Keratinocyte (primary cell): ENCODE data around the gene TALDO1.

ENCODE experiments used
- CTCF ChIP-seq, 3 experiments: IDR thresholded peaks in 1 of 3; conservative IDR thresholded peaks in 1 of 3; optimal IDR thresholded peaks in 1 of 3; 2 replicates in 2 of 3; 3 replicates in 1 of 3; pipeline versions ENCODE3 to v1.5.1; 2011; ENCODE audit warnings: low read length in 3 of 3, mild to moderate bottlenecking in 3 of 3, moderate library complexity in 2 of 3, control low read depth in 1 of 3, inconsistent platforms in 1 of 3; ENCODE audit not compliant: insufficient read depth in 2 of 3; ENCODE audit errors: extremely low read depth in 1 of 3
- EZH2 ChIP-seq: IDR thresholded peaks from one replicate; pipeline ENCODE4 v1.6.1; 2012; ENCODE audit warnings: inconsistent platforms, mild to moderate bottlenecking, low read length, moderate library complexity

- TF ChIP-seq CTCF (optimal IDR thresholded peaks at IDR 0.05 in 1 of 3, IDR thresholded peaks at IDR 0.05 in 1 of 3, conservative IDR thresholded peaks at IDR 0.05 in 1 of 3; ENCODE audit: extremely low read depth in 1 of 3, insufficient read depth in 2 of 3, low read length in 3 of 3) (no peak), EZH2 (no peak)
Measured at GRCh38 chr11:809287-810039, 62.2 kb downstream of the TALDO1 start, which contains the start of gene RPLP2.
